Right forelimb (tissue), 1 donor: ENCODE data around the gene POU6F2.

ENCODE experiments used
- DNase-seq: peaks from one replicate; pipeline ENCODE4 v3.0.0-alpha.2; 2018

Gene POU6F2

DNA sequence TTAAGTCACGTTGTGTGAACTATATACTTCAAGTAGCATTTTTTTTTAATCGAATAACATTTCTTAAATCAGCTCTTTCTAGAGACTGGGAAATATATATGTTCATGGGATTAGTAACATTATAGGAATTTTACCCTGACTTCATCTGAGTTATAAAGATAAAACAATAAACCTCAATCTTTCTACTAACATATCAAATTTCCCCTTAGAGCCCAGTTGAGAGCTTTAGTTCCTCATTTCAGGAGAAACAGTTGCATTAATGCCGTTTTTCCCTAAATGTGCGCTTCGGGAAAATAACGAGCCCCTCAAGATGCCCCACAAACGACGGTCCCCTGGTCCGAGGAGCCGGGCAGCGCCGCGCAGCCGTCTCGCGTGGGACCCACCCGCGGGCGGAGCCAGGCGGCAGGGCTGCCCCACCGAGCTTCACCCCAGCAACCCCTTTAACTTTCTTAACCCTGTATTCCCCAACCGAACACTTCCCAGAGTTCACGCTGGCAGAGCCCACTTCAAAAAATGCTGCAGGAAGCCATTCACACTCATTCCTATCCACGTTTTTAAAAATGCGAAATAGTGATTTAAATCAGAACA lies 436.0 kb downstream of the POU6F2 start:
- peak; percentile 45 for DNase-seq

DNA sequence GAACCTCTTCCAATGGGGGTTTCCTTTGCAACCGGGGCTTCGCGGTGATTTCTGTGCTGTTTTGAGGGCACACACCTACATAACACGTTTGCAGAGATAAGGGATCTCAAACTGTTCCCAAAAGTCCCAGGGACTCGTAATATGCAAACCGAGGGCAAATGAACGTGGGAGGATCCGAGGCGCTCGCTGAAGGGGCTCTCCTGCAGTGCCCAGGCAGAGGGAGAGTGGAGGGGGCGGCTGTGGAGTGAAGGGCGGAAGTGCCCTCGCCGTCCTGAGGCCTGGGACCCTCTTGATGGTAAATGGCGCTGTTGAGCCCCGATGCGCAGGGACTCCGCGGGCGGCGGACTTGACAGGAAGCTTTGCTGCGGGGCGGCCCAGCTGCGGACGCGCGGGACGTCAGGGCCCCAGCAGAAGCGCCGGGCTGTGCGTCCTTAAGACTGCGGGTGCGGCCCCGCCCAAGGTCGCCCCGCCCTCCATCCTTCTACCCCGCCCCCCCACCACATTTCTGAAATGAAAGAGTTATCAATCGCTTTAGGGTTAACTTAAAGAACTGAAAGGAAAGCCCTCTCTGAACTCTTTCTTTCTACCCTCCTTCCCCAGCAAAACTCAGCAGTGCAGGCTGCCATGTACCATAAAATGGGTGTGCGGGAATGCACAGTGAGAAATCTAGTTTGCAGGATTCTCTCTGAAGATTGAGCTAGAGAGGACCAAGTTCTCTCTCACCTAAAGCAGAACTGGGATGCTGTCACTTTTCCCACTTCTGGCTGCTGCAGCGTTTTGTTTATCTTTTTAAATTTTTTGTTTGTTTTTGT lies 436.7 kb downstream of the POU6F2 start:
- peak; percentile 67 for DNase-seq

DNA sequence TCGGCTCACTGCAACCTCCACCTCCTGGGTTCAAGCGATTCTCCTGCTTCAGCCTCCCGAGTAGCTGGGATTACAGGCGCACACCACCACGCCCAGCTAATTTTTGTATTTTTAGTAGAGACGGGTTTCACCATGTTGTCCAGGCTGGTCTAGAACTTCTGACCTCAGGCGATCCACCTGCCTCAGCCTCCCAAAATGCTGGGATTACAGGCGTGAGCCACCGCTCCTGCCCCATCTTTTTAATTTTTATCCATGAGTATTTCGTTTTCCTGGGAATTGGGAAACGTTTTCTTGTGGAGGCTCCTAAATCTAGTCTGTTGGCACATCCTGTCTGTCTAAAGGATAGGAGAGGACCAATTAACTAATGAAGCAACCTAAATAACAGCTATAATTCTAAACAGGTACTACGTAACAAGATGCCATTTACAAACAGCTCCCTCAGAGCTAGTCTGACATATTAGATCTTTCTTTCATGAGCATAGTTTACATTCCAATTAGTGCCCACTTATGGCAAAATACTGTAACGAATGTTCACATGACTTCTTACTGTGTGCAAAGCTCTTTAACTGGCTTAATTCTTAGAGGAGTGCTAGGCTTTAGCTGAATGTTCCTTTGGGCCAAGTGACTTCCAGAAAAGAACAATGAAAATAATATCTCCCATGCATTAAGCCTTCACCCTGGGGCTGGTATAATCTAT lies 437.5 kb downstream of the POU6F2 start:
- DNase-seq: no peak

DNA sequence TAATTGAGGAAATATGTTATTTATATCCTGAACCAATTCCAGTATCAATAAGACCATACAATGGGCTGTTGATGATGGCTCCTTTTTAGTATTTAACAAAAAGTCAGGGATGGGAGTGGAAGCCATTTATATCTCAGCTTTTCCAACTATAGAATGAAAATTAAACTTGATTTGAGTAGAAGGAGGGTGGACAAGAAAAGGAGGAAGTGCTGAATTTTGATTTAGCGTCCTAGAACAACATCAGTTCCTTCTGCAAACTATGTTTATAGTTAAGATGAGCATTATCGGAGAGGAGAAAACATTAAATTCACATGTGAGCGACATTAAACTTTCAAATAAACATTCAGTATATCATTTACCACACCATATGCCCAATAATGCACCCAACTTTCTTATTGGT lies 439.2 kb downstream of the POU6F2 start:
- no peak for DNase-seq

DNA sequence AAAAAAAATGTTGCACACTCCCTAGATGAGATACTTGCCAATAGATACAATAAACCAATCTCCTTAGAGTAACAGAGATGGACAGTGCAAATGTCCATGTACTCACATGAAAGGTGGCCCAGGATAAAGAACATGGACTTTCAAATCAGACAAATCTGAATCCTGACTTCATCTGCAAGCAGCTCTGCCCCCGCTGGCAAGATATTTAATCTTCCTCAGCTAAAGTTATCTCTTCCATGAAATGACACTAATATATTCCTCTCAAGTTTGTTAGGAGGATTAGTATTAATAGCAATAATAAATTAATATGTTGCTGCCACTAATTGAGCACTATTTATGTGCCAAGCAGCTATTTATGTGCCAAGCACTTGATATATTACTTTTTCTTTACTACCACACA lies 439.9 kb downstream of the POU6F2 start:
- no peak for DNase-seq

DNA sequence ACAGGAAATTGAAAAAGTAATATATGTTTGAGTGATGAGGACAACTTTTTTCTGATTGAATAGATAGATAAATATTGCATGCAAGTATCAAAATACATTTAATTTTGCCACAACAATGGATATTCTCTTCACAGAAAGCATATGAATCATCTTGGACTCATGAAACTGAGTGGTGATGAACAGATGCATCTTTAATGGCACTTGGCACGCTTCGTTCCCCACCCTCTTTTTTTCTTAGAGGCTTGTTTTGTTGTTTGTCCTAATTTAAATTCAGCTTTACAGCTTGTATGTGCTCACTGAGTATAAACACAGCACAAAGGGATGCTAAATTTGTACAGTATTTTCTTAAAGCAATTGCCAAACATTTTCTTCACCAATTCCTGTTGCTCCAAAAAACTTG lies 443.5 kb downstream of the POU6F2 start:
- no peak for DNase-seq

DNA sequence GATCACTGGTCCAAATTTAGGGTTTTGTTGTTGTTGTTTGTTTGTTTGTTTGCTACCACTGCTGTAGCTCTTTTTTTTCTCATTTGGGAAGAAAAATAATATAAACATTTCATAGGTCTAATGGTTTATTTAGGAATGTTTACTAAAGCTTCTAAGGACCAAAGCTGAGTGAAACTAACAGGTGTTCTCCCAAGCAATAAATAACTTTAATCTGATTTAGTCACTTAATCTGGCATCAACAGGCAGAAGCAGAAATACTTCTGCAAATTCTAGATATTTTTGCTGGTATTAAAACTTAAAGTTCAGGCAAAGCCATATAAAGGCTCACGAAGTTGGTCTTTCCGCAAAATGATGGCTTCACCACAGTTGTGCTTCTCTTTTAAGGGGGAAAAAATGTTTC lies 444.0 kb downstream of the POU6F2 start:
- no peak for DNase-seq

DNA sequence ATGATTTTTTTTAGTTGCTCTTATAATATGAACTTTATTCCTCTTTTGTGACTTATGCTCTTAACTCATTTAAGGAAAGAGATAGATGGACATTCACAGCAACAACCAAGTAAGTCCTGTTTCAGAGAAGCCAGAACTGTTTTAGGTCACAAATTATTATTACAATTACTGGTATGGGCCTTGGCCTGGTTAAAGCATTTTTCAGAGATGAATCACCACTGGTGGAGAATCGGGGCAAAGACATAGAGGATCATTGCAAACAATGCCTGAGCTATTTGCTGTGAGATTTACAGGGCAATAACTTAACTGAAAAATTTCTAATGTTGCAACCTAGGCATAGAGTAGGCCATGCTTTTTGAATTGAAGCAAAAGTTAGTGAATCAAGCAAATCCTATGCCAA lies 450.5 kb downstream of the POU6F2 start:
- DNase-seq: no peak

DNA sequence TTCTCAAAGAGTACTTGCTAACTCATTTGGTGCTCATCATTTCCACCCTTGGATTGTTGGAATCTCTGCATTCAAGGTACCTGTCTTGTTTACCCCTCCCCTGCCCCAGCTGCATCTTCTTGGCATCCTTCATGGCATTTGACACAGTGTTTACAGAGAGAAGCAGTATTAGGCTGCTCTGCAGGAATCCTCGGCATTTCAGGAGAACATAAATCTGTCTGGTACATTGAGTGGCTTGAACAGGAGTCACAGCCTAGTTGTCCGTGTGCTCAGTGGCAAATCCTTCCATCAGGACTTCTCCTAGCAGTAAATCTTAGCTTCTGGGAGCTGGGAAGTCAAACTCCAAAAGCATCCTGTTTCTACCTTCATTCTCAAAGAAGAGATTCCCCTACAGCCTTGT lies 451.7 kb downstream of the POU6F2 start:
- no peak for DNase-seq

DNA sequence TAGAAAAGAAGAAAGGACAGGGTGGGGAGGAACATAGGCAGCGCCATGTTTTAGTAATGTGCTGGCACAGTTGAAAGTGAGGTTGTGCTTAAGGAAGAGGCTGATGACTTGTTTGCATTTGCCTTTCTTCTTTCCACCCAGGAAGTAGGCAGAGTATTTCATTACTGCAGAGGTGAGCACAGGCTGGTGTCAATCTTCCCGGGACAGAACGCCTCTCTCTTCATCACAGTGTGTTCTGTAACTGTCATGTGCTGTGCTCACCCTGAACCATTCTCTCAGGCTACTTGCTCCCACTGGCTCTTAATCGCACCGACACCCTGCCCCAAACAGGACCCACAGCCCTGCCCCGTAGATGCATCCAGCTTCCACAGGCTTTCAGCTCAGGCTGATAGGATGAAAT lies 452.7 kb downstream of the POU6F2 start:
- no peak for DNase-seq

DNA sequence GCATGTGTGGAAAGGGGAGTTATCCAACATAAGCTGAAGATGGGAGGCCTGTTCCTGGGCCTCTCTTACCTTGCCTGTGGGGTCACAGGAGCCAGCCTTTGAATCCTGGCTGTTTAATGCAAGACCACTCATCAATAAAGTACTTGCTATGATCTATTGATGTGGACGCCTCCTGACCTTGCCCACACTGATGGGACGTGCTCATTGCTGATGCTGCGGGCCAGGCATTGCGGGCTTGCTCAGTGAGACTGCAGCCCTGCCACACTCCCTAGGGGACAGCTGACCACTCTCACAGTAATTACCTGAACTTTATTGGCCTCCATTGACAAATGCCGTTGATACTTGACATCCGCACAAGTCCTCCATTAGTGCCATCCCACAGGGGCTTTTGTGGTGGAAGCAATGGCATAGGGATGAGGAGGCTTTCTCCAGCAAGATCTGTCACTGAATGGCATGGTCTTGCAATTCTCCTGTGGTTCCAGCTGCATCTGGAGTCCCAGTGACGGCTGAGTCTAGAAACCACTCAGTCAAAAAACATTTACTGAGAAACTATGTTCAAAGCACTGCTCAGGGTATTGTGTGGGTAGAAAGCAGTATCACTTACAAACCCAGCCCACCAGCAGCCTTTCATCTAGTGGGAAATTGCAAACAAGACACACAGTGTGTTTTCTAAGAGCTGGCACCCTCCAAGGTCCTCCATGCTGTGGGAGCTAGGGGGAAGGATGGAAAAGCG lies 453.4 kb downstream of the POU6F2 start:
- DNase-seq: no peak

DNA sequence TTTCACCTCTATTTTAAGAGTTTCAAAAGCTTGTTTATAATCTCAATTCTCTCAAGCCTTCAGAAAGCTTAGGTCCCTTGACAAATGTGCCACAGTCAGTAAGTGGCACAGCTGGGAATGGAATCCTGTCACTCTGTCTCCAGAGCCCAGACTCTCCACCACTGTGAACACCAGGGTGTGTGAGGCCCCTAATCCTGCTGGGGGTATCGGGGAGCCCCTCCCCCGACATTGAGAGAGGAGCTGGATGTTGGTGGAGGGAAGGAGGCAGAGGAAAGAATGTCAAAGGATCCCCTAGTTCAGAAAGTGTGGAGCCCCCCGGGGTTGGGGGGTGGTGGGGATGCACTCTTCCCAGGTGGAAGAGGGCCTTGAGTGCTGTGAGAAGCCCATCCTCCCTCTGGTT lies 454.7 kb downstream of the POU6F2 start:
- no peak for DNase-seq

DNA sequence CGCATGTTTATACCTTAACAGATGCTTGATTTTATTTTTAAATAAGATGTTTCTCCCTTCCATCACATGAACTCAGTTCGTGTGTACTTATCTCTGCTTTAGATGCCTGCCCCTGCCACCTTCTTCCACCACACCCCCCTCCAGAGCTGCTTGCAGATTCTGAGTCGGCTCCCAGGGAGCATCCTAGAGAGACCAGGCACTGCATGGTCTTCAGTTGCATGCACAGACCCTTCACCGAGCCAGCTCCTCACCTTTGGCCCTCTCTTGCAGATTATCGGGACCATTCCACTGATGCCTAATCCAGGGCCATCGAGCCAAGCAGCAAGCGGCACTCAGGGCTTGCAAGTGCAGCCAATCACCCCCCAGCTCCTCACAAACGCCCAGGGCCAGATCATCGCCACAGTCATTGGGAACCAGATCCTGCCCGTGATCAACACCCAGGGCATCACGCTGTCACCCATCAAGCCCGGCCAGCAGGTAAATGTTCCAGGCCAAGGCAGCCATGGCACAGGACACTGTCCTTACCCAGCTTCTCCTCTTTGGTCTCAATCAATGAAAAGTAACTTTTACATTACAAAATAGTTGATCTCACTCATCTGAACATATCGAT lies 455.2 kb downstream of the POU6F2 start:
- no peak for DNase-seq

DNA sequence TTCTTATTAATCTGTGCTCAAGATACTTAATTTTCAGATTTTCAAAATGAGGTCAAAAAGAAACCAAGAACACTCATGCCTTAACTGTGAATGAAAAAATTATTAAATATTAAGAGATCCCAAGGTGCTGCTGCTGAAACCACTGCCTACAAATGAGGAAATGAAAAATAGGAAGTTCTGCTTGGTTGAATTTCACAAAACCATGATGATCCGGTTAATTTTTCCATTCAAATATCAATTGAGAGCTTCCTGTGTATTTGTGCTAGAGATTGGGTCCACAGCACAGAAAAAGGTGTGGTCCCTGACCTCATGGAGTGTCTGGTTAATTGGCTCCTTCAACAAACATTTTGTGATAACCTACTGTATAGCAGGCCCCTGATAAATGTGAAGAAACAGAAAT lies 455.8 kb downstream of the POU6F2 start:
- DNase-seq: no peak

DNA sequence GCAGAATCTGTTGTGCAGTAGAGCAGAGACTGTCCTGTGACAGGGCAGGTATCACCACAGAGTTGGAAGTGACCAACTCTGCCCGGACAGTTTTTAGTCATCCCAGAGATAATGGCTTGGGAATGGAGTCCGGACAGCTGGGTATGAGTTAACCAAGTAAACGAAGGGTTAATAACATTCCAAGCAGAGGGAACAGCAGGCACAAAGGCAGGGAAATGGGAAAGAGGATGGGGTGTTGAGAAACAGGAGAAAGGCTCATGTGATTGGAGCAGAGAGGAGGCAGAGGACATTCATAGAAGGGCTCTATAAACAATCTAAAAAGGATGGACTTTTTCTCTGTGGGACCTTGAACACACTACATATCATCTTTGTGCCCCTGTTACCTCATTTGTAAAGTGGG lies 456.3 kb downstream of the POU6F2 start:
- DNase-seq: no peak

DNA sequence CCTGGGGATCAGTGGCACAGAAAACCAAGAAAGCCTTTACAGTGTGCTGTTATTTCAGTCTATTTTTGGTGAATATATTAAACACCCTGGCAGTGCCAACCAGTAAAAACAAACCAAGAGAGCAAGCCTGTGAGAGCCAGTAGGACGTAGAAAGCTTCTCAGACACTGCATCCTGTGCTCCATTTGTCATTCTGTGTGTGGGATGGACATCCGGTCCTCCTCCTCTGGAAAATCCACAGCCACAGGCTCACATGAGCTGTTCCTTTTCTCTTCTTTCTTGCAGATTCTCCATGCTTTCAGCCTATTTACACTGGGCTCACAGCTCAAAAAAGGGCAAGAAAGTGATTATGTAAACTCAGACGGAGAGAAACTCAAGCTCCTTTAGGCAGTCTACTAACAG lies 468.8 kb downstream of the POU6F2 start:
- DNase-seq: no peak

DNA sequence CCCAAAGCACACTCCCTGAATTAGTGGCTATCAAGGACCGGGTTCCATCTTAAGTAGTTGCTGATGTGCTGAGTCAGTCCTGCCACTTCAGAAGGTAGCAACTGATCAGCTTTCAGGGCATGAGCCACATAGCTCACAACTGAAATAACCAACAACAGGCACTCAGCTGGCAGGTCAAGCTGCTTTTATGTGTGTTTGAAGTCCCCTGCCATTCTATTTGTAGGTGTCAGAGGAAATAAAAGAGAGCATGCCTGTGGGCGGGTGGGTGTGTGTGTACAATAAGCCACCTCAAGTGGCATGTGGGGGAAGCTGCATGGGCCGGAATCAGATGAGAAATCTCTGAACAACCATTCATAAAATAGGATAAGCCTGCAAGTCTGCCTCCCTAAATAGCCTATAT lies 474.2 kb downstream of the POU6F2 start:
- DNase-seq: no peak

DNA sequence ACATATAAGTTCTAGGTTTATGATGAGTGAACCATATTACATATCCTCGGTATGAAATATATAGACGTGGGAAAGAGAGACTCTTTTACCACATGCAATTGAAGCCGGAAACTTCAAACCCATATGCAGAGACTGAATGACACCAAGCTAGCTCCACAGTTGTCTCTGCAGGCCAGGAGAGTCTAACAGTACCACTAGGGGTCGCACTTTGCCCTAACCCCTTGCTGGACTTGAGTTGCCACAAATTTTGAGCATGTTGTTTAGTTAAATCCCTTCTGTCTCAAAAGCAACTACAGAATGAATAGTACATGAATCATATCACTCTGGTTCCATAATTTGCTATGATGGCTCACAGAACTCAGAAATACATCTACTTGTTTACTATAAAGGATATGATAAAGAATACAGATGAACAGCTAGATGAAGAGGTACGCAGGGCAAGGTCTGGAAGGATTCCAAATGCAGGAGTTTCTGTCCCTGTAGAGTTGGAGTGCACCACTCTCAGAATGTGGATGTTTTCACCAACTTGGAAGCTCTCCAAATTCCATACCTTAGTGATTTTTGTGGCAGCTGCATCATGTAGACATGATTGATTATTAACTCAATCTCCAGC lies 476.1 kb downstream of the POU6F2 start:
- DNase-seq: no peak

DNA sequence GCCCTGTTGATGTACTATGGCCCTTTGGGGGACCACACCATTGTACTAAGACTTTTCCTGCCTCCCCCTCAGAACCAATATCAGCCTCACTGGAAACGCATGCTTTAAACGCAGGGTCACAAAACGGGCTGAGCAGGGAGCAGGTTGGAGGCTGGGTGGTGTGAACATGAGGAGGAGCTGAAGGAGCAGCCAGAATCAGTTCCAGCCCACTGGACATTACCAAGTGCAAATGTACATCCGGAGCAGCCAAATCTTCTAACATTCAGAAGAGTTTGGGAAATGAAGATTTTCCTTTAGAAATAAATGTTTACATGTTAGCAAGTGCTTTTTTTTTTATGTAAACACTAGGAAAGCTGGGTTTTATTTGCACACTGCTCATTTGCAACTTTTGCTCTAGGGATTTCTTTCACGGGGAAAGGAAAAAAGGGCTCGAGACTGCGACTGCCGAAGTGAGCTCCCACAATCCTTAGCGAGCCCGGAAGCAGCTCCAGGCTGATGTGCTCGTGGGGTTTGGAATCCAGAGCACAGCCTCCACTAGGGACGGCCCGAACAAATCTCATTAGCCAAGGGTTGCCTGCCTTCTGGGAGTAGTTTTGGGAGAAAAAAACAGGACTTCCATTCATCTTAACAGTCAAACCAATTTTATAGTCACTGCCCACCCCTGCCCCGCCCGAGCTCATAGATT lies 480.5 kb downstream of the POU6F2 start:
- DNase-seq: no peak

DNA sequence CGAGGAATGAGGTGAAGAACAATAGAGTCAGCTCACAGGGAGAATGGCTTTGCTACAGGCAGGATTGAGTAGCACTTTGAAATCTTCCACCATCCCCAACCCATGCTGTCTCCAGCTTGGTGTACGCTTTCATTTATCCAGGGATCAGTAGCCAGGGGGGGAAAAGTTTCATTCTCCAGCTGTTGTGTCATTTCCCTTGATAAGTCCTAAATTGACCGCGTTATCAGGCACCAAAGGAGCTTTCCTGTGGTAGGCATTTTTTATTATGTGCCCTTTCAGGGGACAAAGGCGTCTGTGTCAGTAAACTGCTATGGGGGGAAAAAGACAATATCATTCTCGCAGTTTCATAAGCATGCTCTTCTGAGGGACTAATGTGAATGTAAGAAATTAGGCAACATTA lies 481.9 kb downstream of the POU6F2 start:
- DNase-seq: no peak

DNA sequence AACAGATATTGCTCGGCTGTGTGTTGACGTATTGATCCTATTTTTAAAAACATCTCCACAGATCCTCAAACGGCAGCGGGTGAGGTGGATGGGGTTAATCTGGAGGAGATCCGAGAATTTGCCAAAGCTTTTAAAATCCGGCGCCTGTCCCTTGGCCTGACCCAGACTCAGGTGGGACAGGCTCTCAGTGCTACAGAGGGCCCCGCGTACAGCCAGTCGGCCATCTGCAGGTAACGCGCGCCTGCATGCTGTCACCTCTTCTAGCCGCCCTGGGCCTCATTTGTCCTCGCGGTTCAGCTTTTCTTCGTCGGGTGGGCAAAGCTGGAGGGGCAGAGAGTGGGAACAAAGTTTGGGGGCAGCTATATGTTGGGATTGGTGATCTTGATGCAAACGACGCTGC lies 482.8 kb downstream of the POU6F2 start:
- DNase-seq: no peak

DNA sequence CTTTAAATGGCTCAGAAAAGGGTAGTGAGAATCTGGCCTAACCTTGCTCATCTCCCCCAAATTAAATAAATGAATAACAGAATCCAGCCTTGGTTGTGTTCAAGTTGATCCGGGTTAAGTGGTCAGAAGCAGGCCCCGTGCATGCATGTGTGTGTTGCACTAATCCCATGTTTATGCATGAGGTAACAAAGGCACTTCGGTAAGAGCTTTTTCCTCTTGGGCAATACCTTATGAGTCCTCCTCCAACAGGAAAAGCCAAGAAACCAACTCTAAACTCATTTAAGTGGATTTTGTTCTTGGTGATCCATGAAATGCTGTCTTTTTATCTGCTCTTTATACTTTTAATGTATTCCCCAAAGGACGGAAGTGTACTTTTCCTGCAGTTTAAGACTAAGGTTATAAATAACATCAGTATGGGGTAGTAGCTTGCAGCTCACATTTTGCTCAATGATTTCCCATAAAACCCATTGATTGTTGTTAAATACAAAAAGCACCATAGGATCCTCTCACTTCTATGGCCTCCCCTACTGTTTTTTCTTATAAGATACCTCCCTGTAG lies 483.6 kb downstream of the POU6F2 start:
- DNase-seq: no peak
